ENCODE results near the gene PTPRM. TPM values are rescaled to one million over a fixed set of nuclear protein-coding genes. Genes with fewer than 3 reads are reported as not detected.
A peak's percentile ranks its signal among the peaks of the same experiment; 100 is the strongest.

The PTPRM gene
- total RNA-seq, 1 experiment from 2014 or later = 6.2 TPM

DNA sequence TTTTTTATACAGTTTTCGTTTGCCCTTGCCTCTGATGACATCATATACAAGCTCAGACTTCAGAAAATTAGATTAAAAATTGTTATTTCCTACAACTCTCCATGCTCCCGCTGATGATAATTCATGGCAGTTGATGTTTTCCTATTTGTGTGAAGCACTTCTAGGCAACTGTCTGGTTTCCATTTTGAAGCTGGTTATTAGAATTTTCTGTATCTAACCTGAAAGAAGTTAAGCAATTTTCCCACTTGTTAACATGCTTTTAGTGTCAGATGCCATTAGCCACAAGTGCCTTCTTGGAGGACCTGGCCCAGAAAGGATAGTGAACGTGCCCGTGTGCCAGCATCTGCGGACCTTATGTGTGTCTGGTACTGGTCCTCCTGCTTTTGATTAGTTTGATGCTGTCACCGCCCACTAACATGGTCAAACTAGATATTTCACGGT is 694.6 kb downstream of the PTPRM start:
- H3K23ac ChIP-seq (ENCODE audit: insufficient read length, low read depth, low read length) = no peak overlapping the region
- Mint-ChIP-seq H3K4me3 (no peak overlapping the region), H3K27ac (peak overlapping the region in 2 of 3 experiments; percentile 20 to 22; a peak in 4 of 7 replicates), H3K9me3 (no peaks in the 10 kb centered on the region), H3K36me3 (ENCODE audit: insufficient read depth in 1 of 3, low read depth in 3 of 3) (no peaks in the 10 kb centered on the region), H3K4me1 (peaks cover 29 to 35% of the 10 kb centered on the region in 2 experiments), H3K27me3 (ENCODE audit: low read depth) (no peaks in the 10 kb centered on the region)
- H3K79me1 ChIP-seq (ENCODE audit: insufficient read depth, low read depth, low read length, poor library complexity, severe bottlenecking) = no peaks in the 10 kb centered on the region
- DNase-seq = no peak
- no peak overlapping the region for H2BK15ac ChIP-seq (ENCODE audit: low read depth, low read length)
- H4K91ac ChIP-seq (ENCODE audit: insufficient read length, low read depth, low read length) = no peak overlapping the region
- no peaks in the 10 kb centered on the region for H4K20me1 ChIP-seq (ENCODE audit: control insufficient read depth, insufficient read depth, insufficient read length)
- no peak for TF ChIP-seq CTCF (conservative IDR thresholded peaks at IDR 0.05)
- H2BK12ac ChIP-seq (ENCODE audit: insufficient read length, low read depth, low read length) = no peak overlapping the region
- H2BK120ac ChIP-seq (ENCODE audit: low read depth, low read length, poor library complexity, severe bottlenecking) = no peak overlapping the region
- H3K56ac ChIP-seq (ENCODE audit: insufficient read length, low read depth, low read length) = no peak overlapping the region
- WGBS (ENCODE audit: extremely low coverage, insufficient read length, low lambda C conversion rate) = no CpG with 5 or more reads among the region's 7 CpGs
- H2AK5ac ChIP-seq (ENCODE audit: insufficient read length, low read length) = no peak overlapping the region
- H3K4me2 ChIP-seq (ENCODE audit: insufficient read depth, insufficient read length, low read length) = no peak overlapping the region
- H2BK20ac ChIP-seq (ENCODE audit: low read depth, low read length, poor library complexity, severe bottlenecking) = no peak overlapping the region
- no peak overlapping the region for H3K27ac ChIP-seq (ENCODE audit: insufficient read length, low read depth, low read length)
- H4K5ac ChIP-seq (ENCODE audit: insufficient read length, low read depth, low read length) = no peak overlapping the region
- H2BK5ac ChIP-seq (ENCODE audit: insufficient read length, low read length) = no peak overlapping the region
- H3K4me1 ChIP-seq (ENCODE audit: insufficient read depth, low read length) = no peaks in the 10 kb centered on the region
- H3K23me2 ChIP-seq (ENCODE audit: insufficient read length, low read depth, low read length, poor library complexity, severe bottlenecking) = no peaks in the 10 kb centered on the region
- no peak overlapping the region for H3T11ph ChIP-seq (ENCODE audit: low read length)
- no peaks in the 10 kb centered on the region for H3K9me3 ChIP-seq (ENCODE audit: control insufficient read depth, low read depth, low read length)
- no peak overlapping the region for H3K9ac ChIP-seq (ENCODE audit: extremely low read depth, insufficient read length, low read length)
- H2AFZ ChIP-seq (ENCODE audit: low read length) = no peak overlapping the region
- no peak overlapping the region for H4K8ac ChIP-seq (replicated peaks; ENCODE audit: insufficient read length, low read depth, low read length)
- H3K4ac ChIP-seq (ENCODE audit: low read depth, low read length) = no peak overlapping the region
- no peak overlapping the region for H3K18ac ChIP-seq (ENCODE audit: insufficient read length, low read depth, low read length)
- no peaks in the 10 kb centered on the region for H3K79me2 ChIP-seq (ENCODE audit: insufficient read depth, low read length)
- no peak overlapping the region for H3K14ac ChIP-seq (ENCODE audit: insufficient read depth, low read length)
- H3K27me3 ChIP-seq (ENCODE audit: insufficient read depth, low read length) = no peaks in the 10 kb centered on the region
